Uterus (tissue), 2 donors: Measurements from ENCODE around the gene SPEF2.

Experiments used
- POLR2A ChIP-seq, 2 donors: fragments of 450-650 bp; IDR thresholded peaks; one replicate each; pipeline ENCODE4 v1.6.1; 2016; ENCODE audit warnings: antibody characterized with exemption in 2 of 2, mild to moderate bottlenecking in 1 of 2, moderate library complexity in 1 of 2
- TF ChIP-seq, protein P1 (sequence below), 4 experiments: fragments of 200-600 bp in 2 of 4; fragments of 450-650 bp in 2 of 4; sonication (generic) in 2 of 4; IDR thresholded peaks; one replicate each; pipeline ENCODE4 v1.5.1; 2016 to 2019; ENCODE audit warnings: antibody characterized with exemption in 4 of 4, mild to moderate bottlenecking in 2 of 4, moderate library complexity in 1 of 4

DNA sequence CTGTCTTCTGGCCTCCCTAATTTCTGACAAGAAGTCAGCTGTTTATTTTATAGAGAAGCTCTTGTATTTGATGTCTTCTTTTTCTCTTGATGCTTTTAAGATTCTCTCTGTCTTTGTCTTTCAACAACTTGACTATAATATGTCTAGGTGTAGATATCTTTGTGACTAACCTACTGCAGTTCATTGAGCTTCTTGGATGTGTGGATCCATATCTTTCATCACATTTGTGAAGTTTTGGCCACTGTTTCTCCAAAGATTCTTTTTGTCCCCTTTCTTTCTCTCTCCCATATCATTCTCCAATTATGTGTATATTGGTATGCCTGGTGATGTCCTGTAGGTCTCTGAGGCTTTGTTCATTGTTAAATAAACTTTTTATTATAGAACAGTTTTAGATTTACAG lies 16.7 kb downstream of the SPEF2 start:
- TF ChIP-seq, protein P1, sequence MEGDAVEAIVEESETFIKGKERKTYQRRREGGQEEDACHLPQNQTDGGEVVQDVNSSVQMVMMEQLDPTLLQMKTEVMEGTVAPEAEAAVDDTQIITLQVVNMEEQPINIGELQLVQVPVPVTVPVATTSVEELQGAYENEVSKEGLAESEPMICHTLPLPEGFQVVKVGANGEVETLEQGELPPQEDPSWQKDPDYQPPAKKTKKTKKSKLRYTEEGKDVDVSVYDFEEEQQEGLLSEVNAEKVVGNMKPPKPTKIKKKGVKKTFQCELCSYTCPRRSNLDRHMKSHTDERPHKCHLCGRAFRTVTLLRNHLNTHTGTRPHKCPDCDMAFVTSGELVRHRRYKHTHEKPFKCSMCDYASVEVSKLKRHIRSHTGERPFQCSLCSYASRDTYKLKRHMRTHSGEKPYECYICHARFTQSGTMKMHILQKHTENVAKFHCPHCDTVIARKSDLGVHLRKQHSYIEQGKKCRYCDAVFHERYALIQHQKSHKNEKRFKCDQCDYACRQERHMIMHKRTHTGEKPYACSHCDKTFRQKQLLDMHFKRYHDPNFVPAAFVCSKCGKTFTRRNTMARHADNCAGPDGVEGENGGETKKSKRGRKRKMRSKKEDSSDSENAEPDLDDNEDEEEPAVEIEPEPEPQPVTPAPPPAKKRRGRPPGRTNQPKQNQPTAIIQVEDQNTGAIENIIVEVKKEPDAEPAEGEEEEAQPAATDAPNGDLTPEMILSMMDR (IDR thresholded peaks at IDR 0.05): no peak
- no peak for TF ChIP-seq POLR2A (IDR thresholded peaks at IDR 0.05)
